Ishikawa (cell line): Measurements from ENCODE around the gene SZRD1.

Source experiments
- YY1 ChIP-seq: IDR thresholded peaks from 2 replicates; pipeline ENCODE4 v1.6.1; 2012; ENCODE audit warnings: low read depth
- TF ChIP-seq, protein P1 (sequence below): IDR thresholded peaks from 2 replicates; pipeline ENCODE4 v1.6.1; 2012

DNA sequence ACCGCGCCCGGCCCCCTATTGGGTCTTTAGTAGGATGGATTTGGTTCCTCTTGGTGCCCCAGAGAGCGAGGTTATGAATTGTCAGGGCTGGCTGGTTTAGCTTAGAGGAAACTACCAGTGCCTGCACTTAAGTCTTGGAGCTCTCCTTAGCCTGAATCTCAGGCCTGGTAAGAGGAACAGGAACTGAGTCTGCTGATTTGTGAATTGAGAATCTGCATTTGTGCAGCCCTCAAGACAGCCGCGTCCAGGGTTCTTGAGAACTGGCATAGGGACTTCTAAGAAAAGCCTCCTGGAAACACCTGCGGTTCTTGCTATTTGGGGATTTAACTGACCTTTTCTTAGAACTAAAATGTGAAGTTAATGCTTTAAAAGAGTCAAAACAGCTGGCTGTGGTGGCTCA is 75.2 kb downstream of the SZRD1 start:
- no peak for TF ChIP-seq YY1
- TF ChIP-seq, protein P1, sequence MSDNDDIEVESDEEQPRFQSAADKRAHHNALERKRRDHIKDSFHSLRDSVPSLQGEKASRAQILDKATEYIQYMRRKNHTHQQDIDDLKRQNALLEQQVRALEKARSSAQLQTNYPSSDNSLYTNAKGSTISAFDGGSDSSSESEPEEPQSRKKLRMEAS = no peak
